Measurements from ENCODE around the gene RELL1.

DNA sequence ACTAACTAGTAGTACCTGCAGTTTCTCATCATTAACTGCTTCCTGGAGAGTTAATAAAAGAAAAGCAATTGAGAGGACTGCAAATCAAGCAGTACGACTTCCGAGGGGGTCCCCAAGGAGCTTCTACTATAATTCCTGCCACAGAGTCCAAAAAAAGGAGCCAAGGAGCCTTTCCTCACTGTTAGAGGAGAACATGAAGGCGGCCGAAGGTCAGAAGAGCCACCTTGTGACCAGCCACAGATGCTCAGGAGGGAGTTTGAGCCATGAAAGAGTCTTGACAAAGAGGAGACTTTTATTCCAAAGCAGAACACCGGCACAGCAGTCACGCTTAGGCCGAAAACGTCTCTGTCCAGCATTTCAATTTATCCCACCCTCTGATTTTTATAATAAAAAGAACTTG is 62.2 kb downstream of the RELL1 start:
- no peak for TF ChIP-seq POLR2A (IDR thresholded peaks at IDR 0.05)
- TF ChIP-seq, protein P1, sequence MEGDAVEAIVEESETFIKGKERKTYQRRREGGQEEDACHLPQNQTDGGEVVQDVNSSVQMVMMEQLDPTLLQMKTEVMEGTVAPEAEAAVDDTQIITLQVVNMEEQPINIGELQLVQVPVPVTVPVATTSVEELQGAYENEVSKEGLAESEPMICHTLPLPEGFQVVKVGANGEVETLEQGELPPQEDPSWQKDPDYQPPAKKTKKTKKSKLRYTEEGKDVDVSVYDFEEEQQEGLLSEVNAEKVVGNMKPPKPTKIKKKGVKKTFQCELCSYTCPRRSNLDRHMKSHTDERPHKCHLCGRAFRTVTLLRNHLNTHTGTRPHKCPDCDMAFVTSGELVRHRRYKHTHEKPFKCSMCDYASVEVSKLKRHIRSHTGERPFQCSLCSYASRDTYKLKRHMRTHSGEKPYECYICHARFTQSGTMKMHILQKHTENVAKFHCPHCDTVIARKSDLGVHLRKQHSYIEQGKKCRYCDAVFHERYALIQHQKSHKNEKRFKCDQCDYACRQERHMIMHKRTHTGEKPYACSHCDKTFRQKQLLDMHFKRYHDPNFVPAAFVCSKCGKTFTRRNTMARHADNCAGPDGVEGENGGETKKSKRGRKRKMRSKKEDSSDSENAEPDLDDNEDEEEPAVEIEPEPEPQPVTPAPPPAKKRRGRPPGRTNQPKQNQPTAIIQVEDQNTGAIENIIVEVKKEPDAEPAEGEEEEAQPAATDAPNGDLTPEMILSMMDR (IDR thresholded peaks at IDR 0.05) = no peak

Data from body of pancreas (tissue), 4 donors.